H1 (cell line): ENCODE measurements around the gene MRPL19. TPM values are rescaled to one million over a fixed set of nuclear protein-coding genes. Genes with fewer than 3 reads are reported as not detected.

Source experiments
- CTCF ChIA-PET: fragments of 300-600 bp; sonication (Branson Sonifier 250); formaldehyde crosslinking; loops from one replicate; lab custom pipeline; 2021; ENCODE audit not compliant: partially characterized antibody; lab: Charles Lee
- POLR2A ChIA-PET: fragments of 300-600 bp; sonication (Branson Sonifier 250); formaldehyde crosslinking; loops from one replicate; lab custom pipeline; 2021; ENCODE audit warnings: inconsistent platforms; ENCODE audit not compliant: partially characterized antibody; lab: Charles Lee
- DNase-seq, 2 experiments: peaks; one replicate each; pipeline versions ENCODE4 v3.0.0 to v3.0.0-alpha.2; 2010 to 2022; ENCODE audit warnings: low spot score in 2 of 2, low read depth in 1 of 2, mixed read lengths in 1 of 2
- FAIRE-seq: peaks from 2 replicates; lab custom pipeline; 2011; peaks lifted over from hg19 to GRCh38; lab: Jason Lieb, UNC
- H2AFZ ChIP-seq: 2 replicates; pipeline ENCODE4 v1.8.1; 2012; ENCODE audit warnings: low read length, inconsistent platforms
- H2AK5ac ChIP-seq: 2 replicates; pipeline ENCODE4 v1.6.1; 2013; ENCODE audit warnings: low read depth, low read length
- H2BK120ac ChIP-seq: replicated peaks from 2 replicates; pipeline ENCODE3; 2013; ENCODE audit warnings: low read depth, low read length, inconsistent platforms
- H2BK12ac ChIP-seq: 2 replicates; pipeline ENCODE4 v1.6.1; 2013; ENCODE audit warnings: low read depth, low read length
- H2BK15ac ChIP-seq: 2 replicates; pipeline ENCODE4 v1.6.1; 2013; ENCODE audit warnings: low read length
- H2BK20ac ChIP-seq: 2 replicates; pipeline ENCODE4 v1.6.1; 2013; ENCODE audit warnings: low read length
- H2BK5ac ChIP-seq: 2 replicates; pipeline ENCODE4 v1.6.1; 2013; ENCODE audit warnings: low read depth, low read length
- H3K14ac ChIP-seq: 2 replicates; pipeline ENCODE4 v1.6.1; 2013; ENCODE audit warnings: inconsistent platforms; ENCODE audit not compliant: insufficient read length
- H3K18ac ChIP-seq: 2 replicates; pipeline ENCODE4 v1.6.1; 2013; ENCODE audit warnings: low read length; ENCODE audit errors: extremely low read depth
- H3K23ac ChIP-seq: 2 replicates; pipeline ENCODE4 v1.6.1; 2013; ENCODE audit warnings: inconsistent platforms; ENCODE audit not compliant: insufficient read length
- H3K23me2 ChIP-seq: 2 replicates; pipeline ENCODE4 v1.6.1; 2013; ENCODE audit warnings: low read depth, low read length
- H3K27ac ChIP-seq: 2 replicates; pipeline ENCODE4 v1.6.1; 2011; ENCODE audit warnings: low read depth, low read length, inconsistent platforms
- H3K27me3 ChIP-seq, 4 experiments: replicated peaks in 1 of 4; 1 replicate in 1 of 4; 2 replicates in 3 of 4; pipeline versions ENCODE4 v1.6.1 to v1.8.1; 2011 to 2013; ENCODE audit warnings: low read length in 3 of 4, mild to moderate bottlenecking in 3 of 4, inconsistent platforms in 2 of 4, mixed read lengths in 2 of 4, moderate library complexity in 1 of 4; ENCODE audit not compliant: control insufficient read depth in 3 of 4, insufficient read depth in 3 of 4; ENCODE audit errors: extremely low read depth in 1 of 4
- H3K36me3 ChIP-seq, 4 experiments: 2 replicates each; pipeline versions ENCODE4 v1.6.1 to v1.8.1; 2011 to 2013; ENCODE audit warnings: mild to moderate bottlenecking in 4 of 4, low read length in 3 of 4, moderate library complexity in 2 of 4, control low read depth in 1 of 4, inconsistent platforms in 1 of 4; ENCODE audit not compliant: insufficient read depth in 4 of 4, control insufficient read depth in 2 of 4
- H3K4ac ChIP-seq: replicated peaks from 2 replicates; pipeline ENCODE3; 2013; ENCODE audit warnings: low read length, low read depth, mixed read lengths, inconsistent platforms; ENCODE audit not compliant: insufficient read length
- H3K4me1 ChIP-seq, 4 experiments: replicated peaks in 1 of 4; 1 replicate in 1 of 4; 2 replicates in 3 of 4; pipeline versions ENCODE4 v1.6.1 to v1.8.1; 2011 to 2013; ENCODE audit warnings: low read length in 3 of 4, inconsistent platforms in 2 of 4, mixed read lengths in 1 of 4; ENCODE audit not compliant: insufficient read depth in 4 of 4, control insufficient read depth in 3 of 4
- H3K4me2 ChIP-seq, 2 experiments: 2 replicates each; pipeline versions ENCODE4 v1.6.1 to v1.8.1; 2011 to 2013; ENCODE audit warnings: low read depth in 2 of 2, low read length in 2 of 2, control low read depth in 1 of 2, inconsistent platforms in 1 of 2, mild to moderate bottlenecking in 1 of 2; ENCODE audit not compliant: insufficient read depth in 1 of 2
- H3K4me3 ChIP-seq, 4 experiments: fragments of 200-600, 300-600 bp in 1 of 4; sonication (generic), shearing (Covaris generic), sonication (Bioruptor Twin) in 1 of 4; 2 replicates each; pipeline versions ENCODE4 v1.5.1 to v1.8.1; 2011 to 2016; ENCODE audit warnings: low read length in 4 of 4, low read depth in 3 of 4, control low read depth in 2 of 4, inconsistent platforms in 2 of 4, mild to moderate bottlenecking in 2 of 4, mixed read lengths in 1 of 4, moderate library complexity in 1 of 4; ENCODE audit not compliant: insufficient read depth in 2 of 4; ENCODE audit errors: extremely low read depth in 1 of 4
- H3K56ac ChIP-seq: replicated peaks from 2 replicates; pipeline ENCODE3; 2013; ENCODE audit warnings: low read depth, mild to moderate bottlenecking, mixed read lengths, low read length, inconsistent platforms; ENCODE audit not compliant: insufficient read length
- H3K79me1 ChIP-seq: 2 replicates; pipeline ENCODE4 v1.6.1; 2013; ENCODE audit warnings: low read depth, low read length, control low read depth
- H3K79me2 ChIP-seq, 2 experiments: 2 replicates each; pipeline versions ENCODE4 v1.6.1 to v1.8.1; 2012 to 2013; ENCODE audit warnings: low read length in 2 of 2, mild to moderate bottlenecking in 2 of 2, inconsistent platforms in 1 of 2; ENCODE audit not compliant: insufficient read depth in 2 of 2, control insufficient read depth in 1 of 2
- H3K9ac ChIP-seq, 4 experiments: replicated peaks in 1 of 4; 1 replicate in 1 of 4; 2 replicates in 3 of 4; pipeline versions ENCODE4 v1.6.1 to v1.8.1; 2011 to 2013; ENCODE audit warnings: low read depth in 3 of 4, low read length in 3 of 4, control low read depth in 2 of 4, mild to moderate bottlenecking in 2 of 4, moderate library complexity in 2 of 4, inconsistent platforms in 1 of 4; ENCODE audit errors: extremely low read depth in 1 of 4
- H3K9me3 ChIP-seq, 2 experiments: 2 replicates each; pipeline versions ENCODE4 v1.6.1 to v1.8.1; 2012 to 2013; ENCODE audit warnings: mild to moderate bottlenecking in 2 of 2, moderate library complexity in 2 of 2, control low read depth in 1 of 2, inconsistent platforms in 1 of 2, low read depth in 1 of 2, low read length in 1 of 2, mixed read lengths in 1 of 2; ENCODE audit not compliant: insufficient read depth in 2 of 2
- H4K20me1 ChIP-seq, 2 experiments: replicated peaks in 1 of 2; 2 replicates each; pipeline versions ENCODE3 to v1.8.1; 2011 to 2013; ENCODE audit warnings: inconsistent platforms in 2 of 2, low read length in 2 of 2, mild to moderate bottlenecking in 1 of 2; ENCODE audit not compliant: insufficient read depth in 2 of 2, control insufficient read depth in 1 of 2
- H4K5ac ChIP-seq: 2 replicates; pipeline ENCODE4 v1.6.1; 2013; ENCODE audit warnings: low read length, low read depth, mixed read lengths, inconsistent platforms; ENCODE audit not compliant: insufficient read length
- H4K8ac ChIP-seq: 2 replicates; pipeline ENCODE4 v1.8.0; 2013; ENCODE audit warnings: mild to moderate bottlenecking, moderate library complexity, low read length, inconsistent platforms; ENCODE audit not compliant: insufficient read depth; ENCODE audit errors: extremely low read depth
- H4K91ac ChIP-seq: replicated peaks from 2 replicates; pipeline ENCODE3; 2013; ENCODE audit warnings: low read length, mixed read lengths, inconsistent platforms; ENCODE audit not compliant: insufficient read length
- CHD1 ChIP-seq: IDR thresholded peaks from 2 replicates; pipeline ENCODE4 v1.6.1; 2012; ENCODE audit warnings: low read depth, low read length, improper control_type of control experiment
- CHD2 ChIP-seq: IDR thresholded peaks from 2 replicates; pipeline ENCODE4 v1.6.1; 2012; ENCODE audit warnings: low read length, improper control_type of control experiment
- EZH2 ChIP-seq: fragments of 200-600 bp; sonication (generic); IDR thresholded peaks from 2 replicates; pipeline ENCODE4 v1.7.1; 2012; ENCODE audit warnings: low read depth, mild to moderate bottlenecking, moderate library complexity, low read length, inconsistent platforms; ENCODE audit not compliant: severe bottlenecking
- KDM1A ChIP-seq: fragments of 200-600, 300-600 bp; sonication (generic); IDR thresholded peaks from 2 replicates; pipeline ENCODE4 v1.7.1; 2016; ENCODE audit warnings: mild to moderate bottlenecking, low read length, borderline replicate concordance
- SP4 ChIP-seq: IDR thresholded peaks from 2 replicates; pipeline ENCODE4 v1.6.1; 2012; ENCODE audit warnings: low read length, inconsistent platforms
- YY1 ChIP-seq: IDR thresholded peaks from 2 replicates; pipeline ENCODE4 v1.6.1; 2011; ENCODE audit warnings: low read depth, mild to moderate bottlenecking, low read length
- WGBS, 2 experiments: shearing (Covaris generic) in 1 of 2; methylation state at CpG; one replicate each; pipeline versions ENCODE4 v1.1.6 to v1.1.7; 2013 to 2015; ENCODE audit warnings: low lambda C conversion rate in 2 of 2, mixed read lengths in 2 of 2, inconsistent platforms in 1 of 2, low coverage in 1 of 2, missing lambda C conversion rate in 1 of 2; ENCODE audit not compliant: insufficient replicate concordance in 2 of 2, insufficient coverage in 1 of 2, insufficient read length in 1 of 2; ENCODE audit errors: extremely low coverage in 1 of 2, missing lambda C conversion rate in 1 of 2; 5-methylcytosine and 5-hydroxymethylcytosine counted together
- polyA plus RNA-seq, 7 experiments: library from polyadenylated mRNA; depleted of rRNA in 3 of 7; stranded (reverse) in 5 of 7; unstranded in 2 of 7; fragments of >200 nt in 5 of 7; fragments of 200-250 nt in 2 of 7; gene quantifications; 1 replicate in 5 of 7; 2 replicates in 1 of 7; 4 replicates in 1 of 7; pipeline versions ENCODE4 v1.2.1 to v1.2.3, GENCODE V29; 2011 to 2013; ENCODE audit warnings: missing spikeins in 2 of 7, mixed read lengths in 2 of 7
- total RNA-seq: library from RNA; stranded (reverse); fragmentation: NEBNext Ultra II Directional; extraction: Animal tissue kit (Norgen Biotek cat#: 25700); gene quantifications from 2 replicates; pipeline ENCODE4 v1.2.1, GENCODE V29; 2021

The MRPL19 gene
- total and polyA plus RNA-seq, 2 of the 8 experiments (the other 6 are each of a cell fraction or from before 2014, with no cell fraction given): 18.1 to 75.2 TPM

DNA sequence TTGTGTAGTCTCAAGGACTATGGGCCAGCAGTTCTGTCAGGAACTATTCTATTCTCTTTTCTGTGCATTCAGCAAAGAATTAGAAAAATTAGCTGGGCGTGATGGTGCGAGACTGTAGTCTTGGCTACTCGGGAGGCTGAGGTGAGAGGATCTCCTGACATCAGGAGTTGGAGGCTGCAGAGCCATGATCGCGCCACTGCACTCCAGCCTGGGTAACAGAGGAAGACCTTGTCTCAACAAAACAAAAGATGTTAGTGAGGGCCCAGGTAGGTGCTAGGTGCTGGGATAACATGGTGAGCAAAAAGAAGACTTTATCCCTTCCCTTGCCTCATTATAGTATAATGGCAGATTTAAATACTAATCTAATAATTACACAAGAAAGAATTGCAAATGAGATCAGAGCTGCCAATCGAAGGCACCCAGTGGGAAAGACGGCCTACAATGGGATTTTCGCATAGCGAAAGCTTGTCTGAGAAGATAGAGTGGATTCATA is 447 bp upstream of the MRPL19 start:
- FAIRE-seq (no peak), DNase-seq (no peak)
- H3K14ac ChIP-seq: no peak overlapping the region
- no peaks in the 10 kb centered on the region for H3K9me3 ChIP-seq
- peak overlapping the region in 2 of 4 experiments; percentile 71 to 90; a peak in 5 of 7 replicates for H3K9ac ChIP-seq
- no peak overlapping the region for H3K56ac ChIP-seq
- peak overlapping the region; percentile 48 to 71 for H3K4me2 ChIP-seq
- H4K5ac ChIP-seq: no peak overlapping the region
- H3K18ac ChIP-seq: 0 out of 2 replicates have a peak overlapping the region, but pooled peaks have one; percentile 53
- H3K4me3 ChIP-seq: peak overlapping the region; percentile 93 to 97 (median 95); a peak in 7 of 8 replicates
- H2AFZ ChIP-seq: peak overlapping the region; percentile 99
- no peak overlapping the region for H3K23ac ChIP-seq
- no peaks in the 10 kb centered on the region for H3K4me1 ChIP-seq
- H4K20me1 ChIP-seq: peaks cover 0 to 2% of the 10 kb centered on the region in 2 experiments
- no peaks in the 10 kb centered on the region for H3K27me3 ChIP-seq
- ChIA-PET CTCF (interaction anchor here (1.2 to 1.3 kb wide), 4 partner anchors 9 to 38 kb away, joined by 3 to 4 read pairs (median 3); no protein-coding TSS in a partner anchor), POLR2A (interaction anchor here (0.7 to 2.3 kb wide), 3 partner anchors 11 to 64 kb away, joined by 3 to 11 read pairs (median 3); partner anchors contain the start of gene GCFC2)
- H3K79me2 ChIP-seq: peaks cover 0 to 28% of the 10 kb centered on the region in 2 experiments; a peak in 2 of 4 replicates
- peak; percentile 50; the same call in 1 of the 2 replicates for TF ChIP-seq KDM1A
- no peak for TF ChIP-seq CHD2
- TF ChIP-seq EZH2: no peak
- no peak for TF ChIP-seq YY1
- no peak for TF ChIP-seq SP4
- TF ChIP-seq CHD1: no peak
- H2BK15ac ChIP-seq: no peak overlapping the region
- H2BK12ac ChIP-seq: no peak overlapping the region; the same call in 1 of the 2 replicates
- 70% methylated on average over 9 of the region's 9 CpGs; no CpG with 5 or more reads in 1 of the 2 experiments for WGBS, 2 experiments
- no peak overlapping the region for H4K8ac ChIP-seq
- 0 out of 2 replicates have a peak overlapping the region, but pooled peaks have one; percentile 56 for H2BK20ac ChIP-seq
- H2AK5ac ChIP-seq: no peak overlapping the region
- peaks cover 4% of the 10 kb centered on the region for H3K79me1 ChIP-seq
- H3K27ac ChIP-seq: peak overlapping the region; percentile 81; the same call in 1 of the 2 replicates
- peak overlapping the region; percentile 7 for H4K91ac ChIP-seq
- no peak overlapping the region for H2BK120ac ChIP-seq
- H3K36me3 ChIP-seq: peaks cover 0 to 25% (median 9%) of the 10 kb centered on the region in 4 experiments; a peak in 5 of 8 replicates
- H3K23me2 ChIP-seq: 0 out of 2 replicates have a peak, but pooled peaks cover 3% of the 10 kb centered on the region
- no peak overlapping the region for H3K4ac ChIP-seq
- H2BK5ac ChIP-seq: peak overlapping the region; percentile 47; the same call in 1 of the 2 replicates
